A549 (cell line): ENCODE data around the gene CD82.

Source experiments
- CBX8 ChIP-seq: fragments of 200-600 bp; sonication (generic); IDR thresholded peaks from 2 replicates; pipeline ENCODE4 v1.6.1; 2016
- CEBPB ChIP-seq, 2 experiments: fragments of >200 bp in 1 of 2; sonication (Bioruptor Twin) in 1 of 2; formaldehyde crosslinking in 1 of 2; IDR thresholded peaks; 2 replicates each; pipeline ENCODE4 v1.6.1; 2012 to 2016
- EHF ChIP-seq: fragments of 250-450 bp; sonication (Bioruptor Pico); IDR thresholded peaks from 2 replicates; pipeline ENCODE4 v1.5.0; 2020; ENCODE audit warnings: mild to moderate bottlenecking
- POLR2A ChIP-seq: IDR thresholded peaks from 2 replicates; pipeline ENCODE4 v1.6.1; 2012; ENCODE audit warnings: mild to moderate bottlenecking, low read length
- RAD21 ChIP-seq, 2 experiments: fragments of >200 bp in 1 of 2; sonication (Bioruptor Twin) in 1 of 2; formaldehyde crosslinking in 1 of 2; IDR thresholded peaks in 1 of 2; conservative IDR thresholded peaks in 1 of 2; 2 replicates in 1 of 2; 3 replicates in 1 of 2; pipeline ENCODE4 v1.6.1; 2012 to 2018; ENCODE audit warnings: inconsistent platforms in 1 of 2
- TP53 ChIP-seq: fragments of 250-450 bp; sonication (Bioruptor Pico); IDR thresholded peaks from 2 replicates; pipeline ENCODE4 v1.5.0; 2021; ENCODE audit warnings: mild to moderate bottlenecking, moderate library complexity
- TF ChIP-seq, protein P1 (sequence below): fragments of >200 bp; sonication (Bioruptor Twin); formaldehyde crosslinking; IDR thresholded peaks from 3 replicates; pipeline ENCODE4 v1.5.1; 2016

DNA sequence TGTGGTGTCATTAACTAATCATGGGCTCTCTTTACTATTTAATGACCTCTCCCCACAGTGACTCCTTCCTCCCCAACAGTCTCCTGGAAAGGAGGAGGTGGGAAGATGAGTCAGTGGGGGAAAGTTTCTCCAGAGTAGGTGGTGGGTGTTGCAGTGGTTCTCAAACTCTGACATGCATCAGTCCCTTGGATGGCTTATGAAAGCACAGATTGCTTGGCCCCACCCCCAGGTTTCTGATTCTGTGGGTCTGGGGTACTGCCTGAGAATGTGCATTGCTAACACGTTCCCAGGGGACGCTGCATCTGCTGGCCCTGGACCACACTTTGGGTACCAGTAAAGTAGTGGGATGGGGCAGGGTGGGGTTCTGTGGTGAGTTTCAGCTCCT lies 9.8 kb downstream of the CD82 start:
- TF ChIP-seq CEBPB (IDR thresholded peaks at IDR 0.05), result no peak
- TF ChIP-seq EHF (CRISPR knock-in tag), result no peak
- TF ChIP-seq, protein P1, sequence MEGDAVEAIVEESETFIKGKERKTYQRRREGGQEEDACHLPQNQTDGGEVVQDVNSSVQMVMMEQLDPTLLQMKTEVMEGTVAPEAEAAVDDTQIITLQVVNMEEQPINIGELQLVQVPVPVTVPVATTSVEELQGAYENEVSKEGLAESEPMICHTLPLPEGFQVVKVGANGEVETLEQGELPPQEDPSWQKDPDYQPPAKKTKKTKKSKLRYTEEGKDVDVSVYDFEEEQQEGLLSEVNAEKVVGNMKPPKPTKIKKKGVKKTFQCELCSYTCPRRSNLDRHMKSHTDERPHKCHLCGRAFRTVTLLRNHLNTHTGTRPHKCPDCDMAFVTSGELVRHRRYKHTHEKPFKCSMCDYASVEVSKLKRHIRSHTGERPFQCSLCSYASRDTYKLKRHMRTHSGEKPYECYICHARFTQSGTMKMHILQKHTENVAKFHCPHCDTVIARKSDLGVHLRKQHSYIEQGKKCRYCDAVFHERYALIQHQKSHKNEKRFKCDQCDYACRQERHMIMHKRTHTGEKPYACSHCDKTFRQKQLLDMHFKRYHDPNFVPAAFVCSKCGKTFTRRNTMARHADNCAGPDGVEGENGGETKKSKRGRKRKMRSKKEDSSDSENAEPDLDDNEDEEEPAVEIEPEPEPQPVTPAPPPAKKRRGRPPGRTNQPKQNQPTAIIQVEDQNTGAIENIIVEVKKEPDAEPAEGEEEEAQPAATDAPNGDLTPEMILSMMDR, result no peak
- TF ChIP-seq TP53 (CRISPR knock-in tag), result no peak
- TF ChIP-seq RAD21 (conservative IDR thresholded peaks at IDR 0.05 in 1 of 2, IDR thresholded peaks at IDR 0.05 in 1 of 2), result no peak
- no peak for TF ChIP-seq POLR2A
- TF ChIP-seq CBX8, result no peak
